HepG2 (cell line): ENCODE measurements around the gene SMAD2. TPM values are rescaled to one million over a fixed set of nuclear protein-coding genes. Genes with fewer than 3 reads are reported as not detected.

Experiments used
- ATAC-seq: fragments of 200-7000 bp; cut with Tn5 transposase; 3 replicates; pipeline ENCODE4 v1.9.1; 2020; ENCODE audit warnings: mild to moderate bottlenecking, moderate library complexity
- BruUV-seq: library from RNA; stranded (reverse); fragments of 400-500 nt; replicated peaks from 2 replicates; lab custom pipeline; 2021; lab: Mats Ljungman, UMichigan
- CTCF ChIA-PET: fragments of 300-600 bp; formaldehyde crosslinking; extraction: SDS; loops from one replicate; lab custom pipeline; 2021; ENCODE audit warnings: low total read pairs, inconsistent platforms, low intra/inter-chr PET ratio; lab: Yijun Ruan, JAX
- POLR2A ChIA-PET: fragments of 350-600 bp; sonication (Branson Sonifier 250); formaldehyde crosslinking; loops from one replicate; lab custom pipeline; 2020; ENCODE audit warnings: antibody characterized with exemption, inconsistent platforms; lab: Yijun Ruan, JAX
- DNase-seq: peaks from one replicate; pipeline ENCODE4 v3.0.0-alpha.2; 2015; ENCODE audit warnings: low spot score
- FAIRE-seq: peaks from 3 replicates; lab custom pipeline; 2011; peaks lifted over from hg19 to GRCh38; lab: Jason Lieb, UNC
- H2AFZ ChIP-seq: one replicate; pipeline ENCODE4 v1.6.1; 2011; ENCODE audit warnings: low read length, inconsistent platforms
- H3K27ac ChIP-seq: fragments of 300-600 bp; 3 replicates; pipeline ENCODE4 v1.8.0; 2011; ENCODE audit warnings: mixed run types, mild to moderate bottlenecking, mixed read lengths, low read length, inconsistent platforms; ENCODE audit not compliant: insufficient read depth; ENCODE audit errors: extremely low read length
- H3K27me3 ChIP-seq, 2 experiments: fragments of 200-600 bp in 1 of 2; 2 replicates in 1 of 2; 3 replicates in 1 of 2; pipeline versions ENCODE4 v1.6.0 to v1.8.0; 2011; ENCODE audit warnings: low read length in 2 of 2, mild to moderate bottlenecking in 2 of 2, moderate library complexity in 2 of 2, inconsistent platforms in 1 of 2; ENCODE audit not compliant: insufficient read depth in 2 of 2, control insufficient read depth in 1 of 2
- H3K36me3 ChIP-seq, 2 experiments: fragments of 200-600 bp in 1 of 2; replicated peaks in 1 of 2; 2 replicates in 1 of 2; 3 replicates in 1 of 2; pipeline versions ENCODE4 v1.5.1 to v1.8.0; 2011; ENCODE audit warnings: low read length in 2 of 2, inconsistent platforms in 1 of 2; ENCODE audit not compliant: insufficient read depth in 2 of 2, control insufficient read depth in 1 of 2
- H3K4me1 ChIP-seq: 2 replicates; pipeline ENCODE4 v1.5.1; 2012; ENCODE audit warnings: low read length, inconsistent platforms; ENCODE audit not compliant: insufficient read depth
- H3K4me2 ChIP-seq: 2 replicates; pipeline ENCODE4 v1.6.0; 2011; ENCODE audit warnings: low read depth, low read length, inconsistent platforms
- H3K4me3 ChIP-seq, 3 experiments: fragments of 200-600 bp in 1 of 3; sonication (generic), shearing (Covaris generic) in 1 of 3; replicated peaks in 1 of 3; 2 replicates each; pipeline ENCODE4 v1.5.1; 2011 to 2016; ENCODE audit warnings: low read length in 3 of 3, inconsistent platforms in 2 of 3, low read depth in 2 of 3, mild to moderate bottlenecking in 2 of 3, control low read depth in 1 of 3, mixed read lengths in 1 of 3; ENCODE audit not compliant: insufficient read depth in 1 of 3
- H3K79me2 ChIP-seq: one replicate; pipeline ENCODE4 v1.6.1; 2011; ENCODE audit warnings: low read length, inconsistent platforms; ENCODE audit not compliant: insufficient read depth
- H3K9ac ChIP-seq: 2 replicates; pipeline ENCODE4 v1.6.0; 2011; ENCODE audit warnings: mild to moderate bottlenecking, low read depth, low read length, inconsistent platforms; ENCODE audit not compliant: insufficient read depth
- H3K9me3 ChIP-seq: 2 replicates; pipeline ENCODE4 v1.5.1; 2012; ENCODE audit warnings: mild to moderate bottlenecking, low read length
- H4K20me1 ChIP-seq: 2 replicates; pipeline ENCODE4 v1.6.0; 2011; ENCODE audit warnings: inconsistent platforms, mild to moderate bottlenecking, low read length, moderate library complexity; ENCODE audit not compliant: insufficient read depth
- BORCS8-MEF2B ChIP-seq: sonication (generic); formaldehyde crosslinking; IDR thresholded peaks from 2 replicates; pipeline ENCODE4 v1.8.0; 2022; ENCODE audit warnings: mild to moderate bottlenecking, missing genetic modification reagents
- ELF1 ChIP-seq: sonication (generic); formaldehyde crosslinking; IDR thresholded peaks from 2 replicates; pipeline ENCODE4 v1.4.0; 2020; ENCODE audit warnings: missing genetic modification reagents
- HNRNPK ChIP-seq: fragments of 200-400 bp; formaldehyde crosslinking; IDR thresholded peaks from 2 replicates; pipeline ENCODE4 v1.6.1; 2018; ENCODE audit warnings: low read length, low read depth, moderate library complexity, mild to moderate bottlenecking; ENCODE audit not compliant: poor library complexity, severe bottlenecking
- RAD21 ChIP-seq: fragments of 450-650 bp; formaldehyde crosslinking; IDR thresholded peaks from 2 replicates; pipeline ENCODE4 v1.5.0; 2020; ENCODE audit warnings: mild to moderate bottlenecking
- SNAPC5 ChIP-seq: sonication (generic); formaldehyde crosslinking; IDR thresholded peaks from 2 replicates; pipeline ENCODE4 v1.8.1; 2023; ENCODE audit warnings: mild to moderate bottlenecking, missing genetic modification reagents, borderline replicate concordance
- ZFP82 ChIP-seq: sonication (generic); formaldehyde crosslinking; IDR thresholded peaks from 2 replicates; pipeline ENCODE4 v1.5.1; 2020; ENCODE audit warnings: mild to moderate bottlenecking, missing genetic modification reagents, borderline replicate concordance
- ZNF264 ChIP-seq: sonication (generic); formaldehyde crosslinking; IDR thresholded peaks from 2 replicates; pipeline ENCODE4 v1.4.0; 2020; ENCODE audit warnings: missing genetic modification reagents
- ZNF34 ChIP-seq: sonication (generic); formaldehyde crosslinking; IDR thresholded peaks from 2 replicates; pipeline ENCODE4 v1.4.0; 2020; ENCODE audit warnings: mild to moderate bottlenecking, missing genetic modification reagents, borderline replicate concordance
- ZNF564 ChIP-seq: sonication (generic); formaldehyde crosslinking; IDR thresholded peaks from 2 replicates; pipeline ENCODE4 v1.8.1; 2023; ENCODE audit warnings: mild to moderate bottlenecking, missing genetic modification reagents
- WGBS: methylation state at CpG from one replicate; pipeline ENCODE4 v1.1.6; 2017; ENCODE audit warnings: low lambda C conversion rate; 5-methylcytosine and 5-hydroxymethylcytosine counted together
- in situ Hi-C: cut with HindIII; loops from 2 replicates; pipeline ENCODE4 v1.10.0; 2017; ENCODE audit warnings: low pct_unique_long_range_greater_than_20kb; ENCODE audit not compliant: extremely low pct_ligation_motif_present
- intact Hi-C: fragments of 100-400 bp; cut with micrococcal nuclease; formaldehyde crosslinking; loops from one replicate; pipeline ENCODE4 v1.10.0; 2022; ENCODE audit not compliant: unreplicated experiment
- polyA plus RNA-seq, 8 experiments: library from polyadenylated mRNA; depleted of rRNA in 3 of 8; stranded (reverse) in 7 of 8; unstranded in 1 of 8; fragments of >200 nt; fragmentation: Illumina TruSeq in 4 of 8; extraction: Trizol in 4 of 8; gene quantifications; 2 replicates each; pipeline versions ENCODE4 v1.2.1 to v1.2.3, GENCODE V29; 2011 to 2016; ENCODE audit warnings: low read depth in 4 of 8, missing spikeins in 1 of 8, mixed read lengths in 1 of 8; ENCODE audit not compliant: insufficient read depth in 1 of 8
- total RNA-seq, 5 experiments: library from RNA; depleted of rRNA; stranded (reverse); fragments of >200 nt; fragmentation: Illumina TruSeq; extraction: Trizol; gene quantifications; 2 replicates each; pipeline ENCODE4 v1.2.3, GENCODE V29; 2016; ENCODE audit warnings: low read depth in 1 of 5

SMAD2 gene
- total and polyA plus RNA-seq, 2 of the 13 experiments (the other 11 are each of a cell fraction or from before 2014, with no cell fraction given): 40.2 to 96.2 TPM

GRCh38 chr18:47919916-47920315, 10.5 kb downstream of the SMAD2 start:
- no peak overlapping the region for H3K4me3 ChIP-seq
- no peak for TF ChIP-seq HNRNPK
- TF ChIP-seq ELF1 (CRISPR knock-in tag): no peak
- no peak for TF ChIP-seq SNAPC5 (CRISPR knock-in tag)
- TF ChIP-seq RAD21 (CRISPR knock-in tag): no peak
- no peak for TF ChIP-seq ZNF564 (CRISPR knock-in tag)
- TF ChIP-seq BORCS8-MEF2B (CRISPR knock-in tag): no peak
- TF ChIP-seq ZNF34: no peak
- no peak for TF ChIP-seq ZFP82 (CRISPR knock-in tag)
- TF ChIP-seq ZNF264 (CRISPR knock-in tag): no peak
- no peaks in the 10 kb centered on the region for H3K9me3 ChIP-seq
- CTCF ChIA-PET: no interaction called here
- H3K4me1 ChIP-seq: peaks cover 63% of the 10 kb centered on the region
- no peak overlapping the region for H3K27ac ChIP-seq
- intact Hi-C loops (no loop called here), in situ Hi-C loops (no loop called here)
- H4K20me1 ChIP-seq: peaks cover 10% of the 10 kb centered on the region; the same call in 1 of the 2 replicates
- H3K4me2 ChIP-seq: no peak overlapping the region
- FAIRE-seq (no peak), DNase-seq (no peak), ATAC-seq (no peak)
- no TSS peak for BruUV-seq
- no peaks in the 10 kb centered on the region for H3K27me3 ChIP-seq
- peaks cover 94% of the 10 kb centered on the region for H3K79me2 ChIP-seq
- POLR2A ChIA-PET: interaction anchor here (1.7 kb wide), 1 partner anchor 10 kb away, joined by 5 read pairs; no protein-coding TSS in a partner anchor
- H2AFZ ChIP-seq: no peak overlapping the region
- H3K36me3 ChIP-seq: no peaks in the 10 kb centered on the region; a peak in 1 of 5 replicates
- no peak overlapping the region for H3K9ac ChIP-seq
- 95% methylated on average over 6 of the region's 6 CpGs for WGBS
